Endothelial cell of umbilical vein (primary cell): ENCODE data around the gene OTOGL. TPM values are rescaled to one million over a fixed set of nuclear protein-coding genes. Genes with fewer than 3 reads are reported as not detected.

Experiments used
- BruUV-seq: library from RNA; stranded (reverse); fragments of 400-500 nt; replicated peaks from 2 replicates; lab custom pipeline; 2021; lab: Mats Ljungman, UMichigan
- CTCF ChIA-PET: fragments of 300-600, 350-600 bp; sonication (Branson Sonifier 250); formaldehyde crosslinking; loops from one replicate; lab custom pipeline; 2021; ENCODE audit warnings: antibody characterized with exemption, inconsistent platforms; lab: Charles Lee
- POLR2A ChIA-PET: fragments of 300-600, 350-600 bp; sonication (Branson Sonifier 250); formaldehyde crosslinking; loops from one replicate; lab custom pipeline; 2021; ENCODE audit warnings: antibody characterized with exemption, inconsistent platforms; lab: Charles Lee
- DNase-seq: peaks from one replicate; pipeline ENCODE4 v3.0.0-alpha.2; 2011; ENCODE audit warnings: low read depth, low spot score
- FAIRE-seq: peaks from 2 replicates; lab custom pipeline; 2011; peaks lifted over from hg19 to GRCh38; lab: Jason Lieb, UNC
- H2AFZ ChIP-seq: 2 replicates; pipeline ENCODE4 v1.6.0; 2012; ENCODE audit warnings: low read depth, low read length, control low read depth, inconsistent platforms
- H3K27ac ChIP-seq: 2 replicates; pipeline ENCODE4 v1.5.1; 2011; ENCODE audit warnings: low read depth, mild to moderate bottlenecking, control low read depth, low read length, moderate library complexity; ENCODE audit not compliant: insufficient read depth
- H3K27me3 ChIP-seq, 2 experiments: 2 replicates each; pipeline versions ENCODE4 v1.6.0 to v1.6.1; 2011; ENCODE audit warnings: low read length in 2 of 2, mixed read lengths in 1 of 2; ENCODE audit not compliant: control insufficient read depth in 2 of 2, insufficient read depth in 2 of 2
- H3K36me3 ChIP-seq, 2 experiments: 2 replicates in 1 of 2; 3 replicates in 1 of 2; pipeline ENCODE4 v1.5.1; 2011; ENCODE audit warnings: low read length in 2 of 2, mild to moderate bottlenecking in 1 of 2, moderate library complexity in 1 of 2; ENCODE audit not compliant: control insufficient read depth in 2 of 2, insufficient read depth in 2 of 2; ENCODE audit errors: extremely low read depth in 1 of 2
- H3K4me1 ChIP-seq: 3 replicates; pipeline ENCODE4 v1.5.1; 2011; ENCODE audit warnings: mild to moderate bottlenecking, low read length; ENCODE audit not compliant: control insufficient read depth, insufficient read depth; ENCODE audit errors: extremely low read depth
- H3K4me2 ChIP-seq: 2 replicates; pipeline ENCODE4 v1.6.1; 2011; ENCODE audit warnings: low read length, control low read depth, mixed read lengths; ENCODE audit not compliant: insufficient read depth
- H3K4me3 ChIP-seq, 3 experiments: fragments of 200-600 bp in 1 of 3; sonication (generic), shearing (Covaris generic) in 1 of 3; replicated peaks in 1 of 3; 2 replicates each; pipeline ENCODE4 v1.5.1; 2011 to 2016; ENCODE audit warnings: control low read depth in 3 of 3, low read length in 3 of 3, mild to moderate bottlenecking in 2 of 3, inconsistent platforms in 1 of 3, low read depth in 1 of 3, moderate library complexity in 1 of 3; ENCODE audit not compliant: insufficient read depth in 1 of 3
- H3K79me2 ChIP-seq: 2 replicates; pipeline ENCODE4 v1.6.0; 2012; ENCODE audit warnings: low read length, inconsistent platforms; ENCODE audit not compliant: control insufficient read depth, insufficient read depth
- H3K9ac ChIP-seq: replicated peaks from 2 replicates; pipeline ENCODE3; 2011; ENCODE audit warnings: low read length, control low read depth; ENCODE audit not compliant: insufficient read depth; ENCODE audit errors: extremely low read depth
- H3K9me1 ChIP-seq: replicated peaks from 3 replicates; pipeline ENCODE4 v1.6.0; 2011; ENCODE audit warnings: mild to moderate bottlenecking, low read length; ENCODE audit not compliant: control insufficient read depth, insufficient read depth; ENCODE audit errors: extremely low read depth
- H3K9me3 ChIP-seq: replicated peaks from 2 replicates; pipeline ENCODE4 v1.5.1; 2012; ENCODE audit warnings: low read length, inconsistent platforms; ENCODE audit not compliant: control insufficient read depth, insufficient read depth
- H4K20me1 ChIP-seq: replicated peaks from 2 replicates; pipeline ENCODE3; 2011; ENCODE audit warnings: mild to moderate bottlenecking, low read length; ENCODE audit not compliant: control insufficient read depth, insufficient read depth; ENCODE audit errors: extremely low read depth
- CTCF ChIP-seq, 2 donors: IDR thresholded peaks; 1 replicate in 1 of 2; 2 replicates in 1 of 2; pipeline ENCODE4 v1.5.1; 2011; ENCODE audit warnings: low read length in 2 of 2, mild to moderate bottlenecking in 2 of 2, moderate library complexity in 2 of 2, control low read depth in 1 of 2, inconsistent platforms in 1 of 2, low read depth in 1 of 2; ENCODE audit not compliant: insufficient read depth in 1 of 2; ENCODE audit errors: extremely low read depth in 1 of 2
- EZH2 ChIP-seq: IDR thresholded peaks from 2 replicates; pipeline ENCODE4 v1.6.1; 2012; ENCODE audit warnings: borderline replicate concordance, low read depth, mild to moderate bottlenecking, moderate library complexity, low read length, inconsistent platforms; ENCODE audit not compliant: severe bottlenecking
- FOS ChIP-seq: IDR thresholded peaks from 2 replicates; pipeline ENCODE4 v1.6.1; 2011; ENCODE audit warnings: mild to moderate bottlenecking, low read length, moderate library complexity, borderline replicate concordance; ENCODE audit not compliant: insufficient read depth
- GATA2 ChIP-seq: IDR thresholded peaks from 2 replicates; pipeline ENCODE4 v1.7.0; 2011; ENCODE audit warnings: low read depth, mild to moderate bottlenecking, moderate library complexity, mixed read lengths, low read length; ENCODE audit not compliant: insufficient read length, insufficient read depth
- JUN ChIP-seq: IDR thresholded peaks from 2 replicates; pipeline ENCODE4 v1.6.1; 2011; ENCODE audit warnings: borderline replicate concordance, low read depth; ENCODE audit not compliant: insufficient read length, insufficient read depth
- MAX ChIP-seq: IDR thresholded peaks from 2 replicates; pipeline ENCODE4 v1.6.1; 2011; ENCODE audit not compliant: insufficient read depth, insufficient read length
- MYC ChIP-seq: IDR thresholded peaks from one replicate; pipeline ENCODE4 v1.6.1; 2011; ENCODE audit warnings: mild to moderate bottlenecking, low read depth, low read length
- POLR2A ChIP-seq: IDR thresholded peaks from 2 replicates; pipeline ENCODE4 v1.6.1; 2012; ENCODE audit warnings: low read depth, mild to moderate bottlenecking, control low read depth, low read length
- POLR2AphosphoS5 ChIP-seq: IDR thresholded peaks from 2 replicates; pipeline ENCODE4 v1.6.1; 2012; ENCODE audit warnings: low read depth, mild to moderate bottlenecking, control low read depth, low read length, moderate library complexity; ENCODE audit not compliant: insufficient read depth
- dilution Hi-C: fragments of 300-500 bp; cut with MboI; formaldehyde crosslinking; loops from one replicate; pipeline ENCODE4 v1.15.0; 2019; ENCODE audit warnings: low sequenced_read_pairs; ENCODE audit not compliant: extremely low pct_ligation_motif_present
- intact Hi-C: fragments of 100-400 bp; cut with micrococcal nuclease; formaldehyde crosslinking; loops from one replicate; pipeline ENCODE4 v1.10.0; 2022
- polyA plus RNA-seq, 4 experiments: library from polyadenylated mRNA; depleted of rRNA in 3 of 4; stranded (reverse) in 3 of 4; unstranded in 1 of 4; fragments of >200 nt; gene quantifications; 2 replicates each; pipeline versions ENCODE4 v1.2.1 to v1.2.3, GENCODE V29; 2011 to 2012; ENCODE audit warnings: missing spikeins in 1 of 4
- total RNA-seq: library from RNA; stranded (reverse); gene quantifications from 2 replicates; pipeline ENCODE4 v1.2.3, GENCODE V29; 2021

Gene OTOGL
- total and polyA plus RNA-seq, 2 donors (not counting 3 experiments of a cell fraction or from before 2014, with no cell fraction given), result 1.4 to 2.0 TPM

- dilution Hi-C loops (no loop called here), intact Hi-C loops (no loop called here)
- no peak for FAIRE-seq
- Histone ChIP-seq H3K4me3 (no peak overlapping the region), H4K20me1 (no peaks in the 10 kb centered on the region), H3K9me1 (no peaks in the 10 kb centered on the region), H3K27ac (no peak overlapping the region), H3K4me2 (no peak overlapping the region), H3K36me3 (no peaks in the 10 kb centered on the region), H2AFZ (no peak overlapping the region), H3K27me3 (no peaks in the 10 kb centered on the region), H3K4me1 (no peaks in the 10 kb centered on the region), H3K9ac (no peak overlapping the region), H3K79me2 (no peaks in the 10 kb centered on the region), H3K9me3 (no peaks in the 10 kb centered on the region)
- DNase-seq, result no peak
- TF ChIP-seq CTCF (IDR thresholded peaks at IDR 0.05; ENCODE audit: extremely low read depth in 1 of 2, insufficient read depth in 1 of 2, low read depth in 1 of 2, low read length in 2 of 2) (no peak), EZH2 (no peak), MAX (no peak), GATA2 (no peak), JUN (no peak), FOS (no peak), MYC (no peak), POLR2AphosphoS5 (no peak), POLR2A (no peak)
- BruUV-seq, result no TSS peak
- ChIA-PET CTCF (interaction anchor here (1.0 to 1.9 kb wide), 2 partner anchors 8 to 66 kb away, joined by 4 to 9 read pairs; no protein-coding TSS in a partner anchor), POLR2A (no interaction called here)
Measured at GRCh38 chr12:80261403-80261802, 162.1 kb downstream of the OTOGL start.
